GM18519 (cell line): ENCODE measurements around the gene ADCYAP1R1.

ENCODE experiments used
- ATAC-seq: cut with Tn5 transposase; IDR thresholded peaks from one replicate; pipeline ENCODE4 v1.9.1; 2021; ENCODE audit warnings: mild to moderate bottlenecking, moderate library complexity; ENCODE audit not compliant: unreplicated experiment, low FRiP score

ADCYAP1R1 gene

GRCh38 chr7:31051598-31052486 is at the start of gene ADCYAP1R1:
TSS of gene ADCYAP1R1 (plus strand) at chr7:31052308. CDS start at chr7:31063265, 10,957 bp downstream.
- ATAC-seq, result no peak

GRCh38 chr7:31003097-31003496 is 49.0 kb upstream of the ADCYAP1R1 start:
- no peak for ATAC-seq

DNA sequence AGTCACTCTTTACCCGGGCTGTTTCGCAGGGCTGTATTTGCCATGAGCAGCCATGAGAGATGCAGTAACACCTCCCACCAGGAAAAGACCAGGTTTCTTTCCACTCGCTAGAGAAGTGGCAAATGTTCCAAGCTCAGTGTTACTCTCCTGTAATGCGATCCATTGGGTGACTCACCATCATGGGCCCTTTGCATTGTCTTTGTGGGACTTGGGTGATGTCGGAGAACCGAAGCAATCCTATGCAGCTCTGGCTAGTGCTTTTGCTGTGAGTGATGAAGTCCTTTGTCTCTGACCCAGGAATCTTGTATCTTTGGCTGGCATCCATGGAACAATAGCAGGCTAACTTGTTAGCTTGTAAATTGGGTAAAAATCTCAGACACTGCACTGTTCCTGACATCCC is 48.4 kb upstream of the ADCYAP1R1 start:
- ATAC-seq, result no peak

DNA sequence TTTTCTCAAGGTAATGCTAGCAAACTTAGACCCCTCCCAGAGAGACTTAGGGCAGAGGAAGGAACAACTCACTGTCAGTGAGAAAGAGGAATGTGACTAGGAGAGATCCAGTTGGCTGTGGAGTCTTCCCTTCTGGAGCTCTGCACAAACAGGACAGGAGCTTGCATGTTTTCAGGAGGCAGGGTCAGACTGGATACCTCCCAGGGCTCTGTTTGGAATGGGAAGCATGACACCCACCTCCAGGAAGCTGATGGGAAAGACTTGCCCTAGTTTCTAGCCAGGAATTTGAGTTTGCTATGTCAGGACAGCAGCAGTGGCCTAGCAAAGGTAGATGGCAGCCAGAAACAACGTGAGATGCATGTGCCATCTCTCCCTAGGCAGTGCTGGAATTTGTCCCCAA is 47.7 kb upstream of the ADCYAP1R1 start:
- no peak for ATAC-seq

DNA sequence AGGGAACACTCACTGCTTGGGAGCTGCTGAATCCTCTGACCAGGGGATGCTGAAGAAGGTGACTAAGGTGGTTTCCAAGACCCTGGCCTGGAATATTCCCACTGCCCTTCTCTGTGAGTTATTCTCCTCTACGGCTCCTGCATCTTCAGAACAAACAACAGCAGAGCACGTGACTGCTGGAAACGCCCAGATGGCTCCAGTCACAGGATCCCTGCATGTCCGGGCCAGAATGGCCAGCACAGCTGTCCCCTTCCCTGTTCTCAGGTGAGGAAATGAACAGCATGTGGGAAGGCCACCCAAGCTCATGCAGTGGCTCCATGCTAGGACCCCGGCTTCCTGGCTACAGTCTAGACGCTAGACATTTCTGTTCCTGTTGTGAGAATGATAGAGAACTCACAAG is 45.3 kb upstream of the ADCYAP1R1 start:
- no peak for ATAC-seq

DNA sequence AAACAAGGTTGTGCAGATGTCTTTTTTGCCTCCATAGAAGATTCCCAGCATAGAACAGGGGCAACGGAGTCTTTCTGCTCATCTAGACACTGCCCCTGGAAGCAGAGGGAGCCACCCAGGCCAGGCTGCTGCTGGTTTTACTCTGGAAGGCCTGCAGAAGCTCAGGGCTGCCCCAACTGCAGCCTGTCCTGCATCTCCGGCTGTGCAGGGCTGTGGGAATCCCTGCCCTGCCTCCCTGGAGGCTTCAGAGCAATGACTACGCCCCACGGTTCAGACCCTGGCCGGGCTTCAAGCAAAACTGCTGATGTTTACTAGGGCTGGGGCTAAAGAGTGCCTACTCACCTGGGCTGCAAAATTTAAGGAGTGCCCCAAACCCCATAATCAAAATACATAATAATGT is 44.5 kb upstream of the ADCYAP1R1 start:
- ATAC-seq, result no peak

GRCh38 chr7:31014826-31015225 is 37.3 kb upstream of the ADCYAP1R1 start:
- ATAC-seq, result no peak

DNA sequence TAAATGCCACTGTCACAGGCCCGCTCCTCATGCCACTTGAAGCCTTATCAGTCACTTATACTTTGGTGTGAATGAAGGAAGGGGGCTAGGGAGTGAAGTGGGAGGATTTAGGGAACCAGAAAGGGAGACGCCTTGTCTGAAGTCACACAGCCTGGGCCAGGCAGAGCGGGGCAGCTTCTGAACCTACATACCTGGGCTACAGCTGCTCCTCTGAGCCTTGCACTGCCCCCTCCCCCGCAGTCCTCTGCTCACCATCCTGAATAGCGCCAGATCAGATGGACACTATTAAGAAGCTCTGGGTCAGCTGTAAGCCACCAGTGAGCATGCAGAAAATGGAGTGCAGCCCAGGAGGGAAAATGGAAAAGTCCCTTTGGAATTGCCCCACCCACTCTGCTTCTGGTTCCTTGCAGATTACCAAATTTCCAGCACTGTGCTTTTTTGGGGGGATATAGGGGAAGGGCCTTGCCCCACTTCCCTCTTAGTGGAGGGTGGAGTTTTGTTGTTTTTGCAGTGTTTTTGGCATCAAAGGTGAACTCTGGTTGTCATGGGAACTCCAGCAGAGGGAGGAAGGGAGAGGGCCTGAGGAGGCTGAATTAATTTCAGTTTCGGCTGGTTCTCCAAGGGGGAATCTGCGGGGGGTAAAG is 35.0 kb upstream of the ADCYAP1R1 start:
- ATAC-seq, result no peak

DNA sequence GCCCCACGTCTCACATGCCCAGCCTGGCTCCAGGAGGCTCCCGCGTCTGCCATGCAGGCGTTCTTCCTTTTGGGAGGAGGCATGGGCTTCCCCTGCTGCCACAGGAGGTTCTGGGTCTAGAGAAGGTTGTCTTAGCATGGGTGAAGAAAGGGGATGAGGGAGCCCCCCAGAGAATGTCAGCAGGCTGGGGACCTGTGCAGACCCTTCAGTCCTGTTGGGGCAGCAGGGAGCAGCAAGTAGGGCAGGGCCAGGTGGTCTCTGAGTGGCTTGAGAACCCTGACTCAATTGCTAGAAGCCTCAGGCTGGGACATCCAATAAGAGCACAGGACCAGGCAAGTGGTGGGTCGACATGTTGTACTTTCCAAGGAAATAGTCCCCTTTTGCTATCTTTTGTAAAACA is 34.4 kb upstream of the ADCYAP1R1 start:
- no peak for ATAC-seq

- ATAC-seq, result no peak
Measured at GRCh38 chr7:31019509-31019908, 32.6 kb upstream of the ADCYAP1R1 start.

- ATAC-seq, result no peak
Measured at GRCh38 chr7:31020161-31020560, 31.9 kb upstream of the ADCYAP1R1 start.

DNA sequence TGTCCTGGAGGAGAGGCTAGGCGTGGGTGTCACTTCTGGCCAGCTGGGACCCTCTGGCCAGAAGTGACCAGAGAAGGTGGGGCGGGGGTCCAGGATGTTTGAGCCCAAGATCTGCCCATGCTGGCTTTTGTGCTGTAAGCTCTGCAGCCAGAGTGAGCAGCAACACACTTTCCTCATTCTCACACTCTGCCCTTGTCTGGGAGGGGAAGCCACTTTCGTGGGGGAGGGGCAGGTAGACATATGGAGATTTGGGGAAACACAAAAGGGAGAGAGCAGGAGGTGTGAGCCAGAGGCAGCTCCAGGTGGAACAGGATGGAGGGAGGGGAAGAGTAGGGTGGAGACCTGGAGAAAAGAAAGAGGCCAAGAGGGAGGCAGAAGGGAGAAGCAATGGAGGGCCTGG is 31.5 kb upstream of the ADCYAP1R1 start:
- ATAC-seq, result no peak

DNA sequence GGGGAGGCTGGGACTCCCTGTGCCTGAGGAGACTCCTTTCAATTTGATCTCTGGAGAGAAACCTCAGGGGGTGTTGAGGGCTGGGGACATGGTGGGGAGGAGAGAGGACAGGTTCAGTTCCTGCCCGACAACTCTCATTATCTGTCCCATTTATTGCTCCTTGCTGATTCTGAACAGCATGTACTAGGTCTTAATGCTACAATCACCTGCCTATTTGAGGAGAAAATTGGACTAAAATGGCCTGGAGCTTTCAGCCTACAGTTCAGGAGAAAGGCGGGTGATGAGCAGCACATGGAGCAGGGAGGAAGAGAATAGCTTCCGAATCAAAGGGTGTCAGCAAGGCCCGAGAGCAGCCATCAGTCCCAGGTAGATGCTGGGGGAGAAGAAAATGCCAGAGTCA is 30.0 kb upstream of the ADCYAP1R1 start:
- no peak for ATAC-seq

GRCh38 chr7:31022726-31023125 is 29.4 kb upstream of the ADCYAP1R1 start:
- no peak for ATAC-seq

GRCh38 chr7:31023877-31024276 is 28.2 kb upstream of the ADCYAP1R1 start:
- ATAC-seq, result no peak

GRCh38 chr7:31027161-31027965 is 24.7 kb upstream of the ADCYAP1R1 start:
- no peak for ATAC-seq

- no peak for ATAC-seq
Measured at GRCh38 chr7:31028006-31028405, 24.1 kb upstream of the ADCYAP1R1 start.

GRCh38 chr7:31028417-31028992 is 23.6 kb upstream of the ADCYAP1R1 start:
- no peak for ATAC-seq

DNA sequence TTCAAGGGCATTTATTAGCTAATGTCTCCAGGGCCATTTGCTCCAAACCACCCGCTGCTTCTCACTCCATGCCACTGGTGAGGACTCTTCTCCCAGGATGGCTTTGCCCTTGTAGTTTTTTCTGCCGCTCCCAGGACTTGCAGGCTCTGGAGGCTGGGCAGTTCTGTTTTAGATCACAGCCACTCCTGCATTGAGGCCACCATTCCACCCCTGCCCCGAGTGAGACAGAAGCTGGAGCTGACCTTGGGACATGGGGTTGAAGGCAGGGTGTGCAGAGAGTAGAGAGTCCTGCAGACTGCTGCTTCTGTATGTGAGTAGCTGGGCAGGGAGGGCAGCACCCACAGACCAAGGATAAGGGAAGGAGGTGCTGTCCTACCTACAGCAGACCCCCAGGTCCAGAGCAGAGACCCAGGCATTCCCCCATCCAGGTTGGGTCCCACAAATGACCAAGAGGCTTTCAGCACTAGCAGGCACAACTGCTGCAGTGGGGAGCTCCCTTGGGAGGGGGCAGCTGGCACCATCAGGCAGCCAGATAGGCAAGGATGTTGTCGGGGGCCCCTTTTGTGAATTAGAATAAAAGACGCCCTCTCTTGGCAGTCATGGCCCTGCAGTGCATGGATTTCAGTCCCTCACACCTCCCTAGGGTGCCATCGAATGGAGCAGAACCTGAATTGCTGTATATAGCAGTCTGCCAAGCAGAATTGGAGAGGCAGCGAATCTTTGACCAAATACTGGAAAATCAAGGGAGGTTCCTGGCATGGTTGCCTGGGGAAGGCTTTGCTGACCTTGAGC is 22.7 kb upstream of the ADCYAP1R1 start:
- no peak for ATAC-seq
